DND-41 (cell line): Measurements from ENCODE around the gene PEMT.

Experiments
- ATAC-seq: fragments of 200-7000 bp; cut with Tn5 transposase; 3 replicates; pipeline ENCODE4 v1.9.1; 2021; ENCODE audit warnings: low read depth; ENCODE audit not compliant: insufficient read depth
- DNase-seq: peaks from one replicate; pipeline ENCODE4 v3.0.0-alpha.2; 2020
- H2AFZ ChIP-seq: 2 replicates; pipeline ENCODE4 v1.6.0; 2012; ENCODE audit warnings: low read depth, low read length
- H3K27ac ChIP-seq: 2 replicates; pipeline ENCODE4 v1.5.1; 2012; ENCODE audit warnings: low read length, inconsistent platforms
- H3K27me3 ChIP-seq: fragments of 200-600 bp; sonication (generic); 2 replicates; pipeline ENCODE4 v1.6.0; 2012; ENCODE audit warnings: low read length, mild to moderate bottlenecking, inconsistent platforms; ENCODE audit not compliant: insufficient read depth, poor library complexity
- H3K36me3 ChIP-seq: 2 replicates; pipeline ENCODE4 v1.5.1; 2012; ENCODE audit warnings: low read length, inconsistent platforms; ENCODE audit not compliant: insufficient read depth
- H3K4me1 ChIP-seq: 2 replicates; pipeline ENCODE4 v1.5.1; 2012; ENCODE audit warnings: mild to moderate bottlenecking, low read length; ENCODE audit not compliant: insufficient read depth
- H3K4me2 ChIP-seq: 2 replicates; pipeline ENCODE4 v1.6.0; 2012; ENCODE audit warnings: mild to moderate bottlenecking, moderate library complexity, low read length, inconsistent platforms; ENCODE audit not compliant: insufficient read depth
- H3K4me3 ChIP-seq, 2 experiments: fragments of 200-600 bp in 1 of 2; shearing (Covaris generic) in 1 of 2; 2 replicates each; pipeline ENCODE4 v1.5.1; 2012 to 2016; ENCODE audit warnings: inconsistent platforms in 2 of 2, low read length in 2 of 2, mild to moderate bottlenecking in 2 of 2, low read depth in 1 of 2, moderate library complexity in 1 of 2
- H3K79me2 ChIP-seq: 2 replicates; pipeline ENCODE4 v1.6.0; 2012; ENCODE audit warnings: low read length, inconsistent platforms; ENCODE audit not compliant: insufficient read depth
- H3K9ac ChIP-seq: 2 replicates; pipeline ENCODE4 v1.6.0; 2012; ENCODE audit warnings: low read depth, mild to moderate bottlenecking, inconsistent platforms, low read length, moderate library complexity
- H3K9me3 ChIP-seq: 2 replicates; pipeline ENCODE4 v1.5.1; 2012; ENCODE audit warnings: low read length, moderate library complexity, mild to moderate bottlenecking, inconsistent platforms; ENCODE audit not compliant: insufficient read depth, severe bottlenecking
- H4K20me1 ChIP-seq: 2 replicates; pipeline ENCODE4 v1.6.0; 2012; ENCODE audit warnings: low read length; ENCODE audit not compliant: insufficient read depth
- CTCF ChIP-seq: IDR thresholded peaks from 2 replicates; pipeline ENCODE4 v1.5.1; 2012; ENCODE audit warnings: borderline replicate concordance, low read length, moderate library complexity, mild to moderate bottlenecking; ENCODE audit not compliant: poor library complexity, severe bottlenecking; ENCODE audit errors: extremely low read depth
- EZH2 ChIP-seq: IDR thresholded peaks from 3 replicates; pipeline ENCODE4 v1.6.1; 2012; ENCODE audit warnings: borderline replicate concordance, low read depth, mild to moderate bottlenecking, moderate library complexity, low read length, inconsistent platforms; ENCODE audit not compliant: severe bottlenecking

The PEMT gene

GRCh38 chr17:17539591-17539990 is 51.9 kb downstream of the PEMT start:
- no peak for ATAC-seq
- Histone ChIP-seq H3K4me1 (no peaks in the 10 kb centered on the region), H2AFZ (no peak overlapping the region), H4K20me1 (no peaks in the 10 kb centered on the region), H3K27ac (no peak overlapping the region), H3K79me2 (no peaks in the 10 kb centered on the region), H3K4me3 (no peak overlapping the region), H3K27me3 (no peaks in the 10 kb centered on the region), H3K36me3 (no peaks in the 10 kb centered on the region), H3K4me2 (no peak overlapping the region), H3K9ac (no peak overlapping the region), H3K9me3 (no peaks in the 10 kb centered on the region)
- DNase-seq = no peak
- TF ChIP-seq CTCF (no peak), EZH2 (no peak)

GRCh38 chr17:17538417-17539391 is 52.8 kb downstream of the PEMT start:
- Histone ChIP-seq H3K27me3 (no peaks in the 10 kb centered on the region), H4K20me1 (no peaks in the 10 kb centered on the region), H3K27ac (no peak overlapping the region), H3K9ac (no peak overlapping the region), H3K36me3 (no peaks in the 10 kb centered on the region), H3K4me1 (no peaks in the 10 kb centered on the region), H3K79me2 (no peaks in the 10 kb centered on the region), H3K4me3 (no peak overlapping the region), H3K4me2 (no peak overlapping the region), H3K9me3 (no peaks in the 10 kb centered on the region), H2AFZ (no peak overlapping the region)
- DNase-seq (no peak), ATAC-seq (no peak)
- TF ChIP-seq CTCF (no peak), EZH2 (no peak)

- ATAC-seq (no peak), DNase-seq (no peak)
- H3K9me3 ChIP-seq = no peaks in the 10 kb centered on the region
- peak overlapping the region; percentile 34; the same call in 1 of the 2 replicates for H3K27ac ChIP-seq
- no peaks in the 10 kb centered on the region for H3K79me2 ChIP-seq
- no peak overlapping the region for H3K4me3 ChIP-seq
- no peaks in the 10 kb centered on the region for H3K27me3 ChIP-seq
- H3K4me1 ChIP-seq = no peaks in the 10 kb centered on the region
- TF ChIP-seq EZH2 = no peak
- no peak for TF ChIP-seq CTCF
- no peaks in the 10 kb centered on the region for H3K36me3 ChIP-seq
- no peak overlapping the region for H3K9ac ChIP-seq
- no peak overlapping the region for H2AFZ ChIP-seq
- no peaks in the 10 kb centered on the region for H4K20me1 ChIP-seq
- H3K4me2 ChIP-seq = no peak overlapping the region
Measured at GRCh38 chr17:17537311-17538099, 54.0 kb downstream of the PEMT start.
